Activated CD8-positive, alpha-beta memory T cell treated with anti-CD3 and anti-CD28 coated beads, Interleukin-2, amount 50 U/mL, for 48 hours (primary cell): Measurements from ENCODE around the gene CAMP.
"Not testable (repeated sequence)": the region's sequence is repeated elsewhere in the genome, so short reads cannot be mapped to it uniquely, and the experiment has no call there.

Experiments
- DNase-seq: peaks from one replicate; pipeline ENCODE4 v3.0.0-alpha.2; 2020

The CAMP gene

DNA sequence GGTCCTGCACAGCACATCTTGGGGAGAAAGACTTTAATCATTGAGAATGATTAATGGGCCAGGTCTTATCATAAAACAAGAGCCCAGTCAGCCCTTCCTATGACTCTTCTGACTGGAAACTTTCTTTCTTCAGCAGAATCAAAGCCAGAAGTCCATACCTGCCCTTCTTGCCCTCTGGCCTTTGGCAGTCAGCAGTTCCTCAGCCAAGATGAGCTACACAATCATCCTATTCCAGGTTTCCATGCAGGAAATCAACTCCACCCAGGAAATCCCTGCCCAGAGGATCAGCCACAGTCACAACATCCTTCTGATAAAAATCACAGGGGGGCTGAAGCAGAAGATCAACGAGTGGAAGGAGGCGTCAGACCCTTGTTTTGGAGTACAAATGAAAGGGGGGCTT lies 44.5 kb downstream of the CAMP start:
- no peak for DNase-seq

DNA sequence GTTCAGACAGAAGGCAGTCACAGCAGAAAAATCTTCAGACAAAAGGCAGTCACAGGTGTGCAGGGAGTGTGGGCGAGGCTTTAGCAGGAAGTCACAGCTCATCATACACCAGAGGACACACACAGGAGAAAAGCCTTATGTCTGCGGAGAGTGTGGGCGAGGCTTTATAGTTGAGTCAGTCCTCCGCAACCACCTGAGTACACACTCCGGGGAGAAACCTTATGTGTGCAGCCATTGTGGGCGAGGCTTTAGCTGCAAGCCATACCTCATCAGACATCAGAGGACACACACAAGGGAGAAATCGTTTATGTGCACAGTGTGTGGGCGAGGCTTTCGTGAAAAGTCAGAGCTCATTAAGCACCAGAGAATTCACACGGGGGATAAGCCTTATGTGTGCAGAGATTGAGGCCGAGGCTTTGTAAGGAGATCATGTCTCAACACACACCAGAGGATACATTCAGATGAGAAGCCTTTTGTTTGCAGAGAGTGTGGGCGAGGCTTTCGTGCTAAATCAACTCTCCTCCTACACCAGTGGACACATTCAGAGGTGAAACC lies 45.2 kb downstream of the CAMP start:
- DNase-seq = peak; percentile 86

DNA sequence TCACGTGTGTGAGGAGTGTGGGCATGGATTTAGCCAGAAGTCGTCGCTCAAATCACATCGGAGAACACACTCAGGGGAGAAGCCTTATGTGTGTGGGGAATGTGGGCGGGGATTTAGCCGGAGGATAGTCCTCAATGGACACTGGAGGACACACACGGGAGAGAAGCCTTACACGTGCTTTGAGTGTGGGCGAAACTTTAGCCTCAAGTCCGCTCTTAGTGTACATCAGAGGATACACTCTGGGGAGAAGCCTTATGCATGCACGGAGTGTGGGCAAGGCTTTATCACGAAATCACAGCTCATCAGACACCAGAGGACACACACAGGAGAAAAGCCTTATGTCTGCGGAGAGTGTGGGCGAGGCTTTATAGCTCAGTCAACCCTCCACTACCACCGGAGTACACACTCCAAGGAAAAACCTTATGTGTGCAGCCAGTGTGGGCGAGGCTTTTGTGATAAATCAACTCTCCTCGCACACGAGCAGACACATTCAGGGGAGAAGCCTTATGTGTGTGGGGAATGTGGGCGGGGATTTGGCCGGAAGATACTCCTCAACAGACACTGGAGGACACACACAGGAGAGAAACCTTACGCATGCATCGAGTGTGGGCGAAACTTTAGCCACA lies 45.8 kb downstream of the CAMP start:
- DNase-seq = peak; percentile 76

DNA sequence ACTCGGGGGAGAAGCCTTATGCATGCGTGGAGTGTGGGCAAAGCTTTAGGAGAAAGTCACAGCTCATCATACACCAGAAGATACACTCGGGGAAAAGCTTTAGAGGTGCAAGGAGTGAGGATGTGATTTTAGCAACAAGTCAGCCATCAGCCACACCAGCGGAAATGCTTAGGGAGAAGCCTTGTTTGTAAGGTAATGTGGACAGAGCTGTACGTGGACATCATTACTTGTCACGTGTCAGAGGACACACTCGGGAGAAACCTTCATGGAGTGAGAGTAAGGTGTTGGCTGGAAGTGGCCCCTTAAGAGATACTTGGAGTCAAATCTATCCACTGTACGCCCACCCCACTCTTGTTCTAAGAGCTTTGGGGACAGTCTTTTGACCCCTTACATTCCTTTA lies 46.3 kb downstream of the CAMP start:
- DNase-seq = peak; percentile 59

DNA sequence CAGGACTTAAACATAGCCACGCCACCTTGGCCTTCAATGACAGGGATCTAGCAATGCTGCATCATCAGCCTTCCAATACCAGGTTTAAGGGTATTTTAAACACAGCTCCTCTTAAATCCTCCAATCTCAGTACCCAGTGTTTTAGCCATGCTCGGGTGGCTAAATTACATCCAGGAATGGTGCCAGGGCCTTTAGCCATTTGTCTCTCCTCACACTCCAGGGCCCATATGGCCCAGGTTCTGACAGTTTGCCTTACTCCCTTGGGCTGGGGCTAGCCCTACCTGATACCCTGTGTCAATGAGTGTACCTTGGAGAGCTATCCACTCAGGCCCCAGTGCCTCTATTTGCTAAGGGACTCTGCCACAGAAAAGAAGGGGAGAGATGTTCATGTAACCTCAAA lies 47.0 kb downstream of the CAMP start:
- DNase-seq = no peak

DNA sequence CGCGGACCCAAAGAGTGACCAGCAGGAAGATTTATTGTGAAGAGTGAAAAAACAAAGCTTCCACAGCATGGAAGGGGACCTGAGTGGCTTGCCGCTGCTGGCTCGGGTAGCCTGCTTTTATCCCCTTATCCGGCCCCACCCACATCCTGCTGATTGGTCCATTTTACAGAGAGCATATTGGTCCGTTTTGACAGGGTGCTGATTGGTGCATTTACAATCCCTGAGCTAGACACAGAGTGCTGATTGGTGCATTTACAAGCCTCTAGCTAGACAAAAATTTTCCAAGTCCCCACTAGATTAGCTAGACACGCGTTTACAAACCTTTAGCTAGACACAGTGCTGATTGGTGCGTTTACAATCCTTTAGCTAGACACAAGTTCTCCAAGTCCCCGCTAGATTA lies 47.9 kb downstream of the CAMP start:
- not testable (repeated sequence) for DNase-seq

DNA sequence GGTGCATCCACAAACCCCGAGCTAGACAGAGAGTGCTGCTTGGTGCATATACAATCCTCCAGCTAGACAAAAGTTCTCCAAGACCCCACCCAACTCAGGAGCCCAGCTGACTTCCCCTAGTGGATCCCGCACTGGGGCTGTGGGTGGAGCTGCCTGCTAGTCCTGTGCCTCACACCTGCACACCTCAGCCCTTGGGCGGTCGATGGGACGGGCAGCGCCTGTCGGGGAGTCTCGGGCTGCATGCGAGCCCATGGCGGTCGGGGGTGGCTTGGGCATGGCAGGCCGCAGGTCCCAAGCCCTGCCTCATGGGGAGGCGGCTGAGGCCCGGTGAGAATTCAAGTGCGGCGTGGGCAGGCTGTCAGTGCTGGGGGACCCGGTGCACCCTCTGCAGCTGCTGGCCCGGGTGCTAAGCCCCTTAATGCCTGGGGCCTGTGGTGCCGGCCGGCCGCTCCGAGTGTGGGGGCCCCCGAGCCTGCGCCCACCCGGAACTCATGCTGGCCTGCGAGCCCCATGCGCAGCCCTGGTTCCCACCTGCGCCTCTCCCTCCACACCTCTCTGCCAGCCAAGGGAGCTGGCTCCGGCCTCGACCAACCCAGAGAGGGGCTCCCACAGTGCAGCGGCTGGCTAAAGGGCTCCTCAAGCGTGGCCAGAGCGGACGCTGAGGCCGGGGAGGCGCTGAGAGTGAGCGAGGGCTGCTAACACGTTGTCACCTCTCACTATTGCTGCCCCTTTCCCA lies 48.6 kb downstream of the CAMP start:
- no peak for DNase-seq

DNA sequence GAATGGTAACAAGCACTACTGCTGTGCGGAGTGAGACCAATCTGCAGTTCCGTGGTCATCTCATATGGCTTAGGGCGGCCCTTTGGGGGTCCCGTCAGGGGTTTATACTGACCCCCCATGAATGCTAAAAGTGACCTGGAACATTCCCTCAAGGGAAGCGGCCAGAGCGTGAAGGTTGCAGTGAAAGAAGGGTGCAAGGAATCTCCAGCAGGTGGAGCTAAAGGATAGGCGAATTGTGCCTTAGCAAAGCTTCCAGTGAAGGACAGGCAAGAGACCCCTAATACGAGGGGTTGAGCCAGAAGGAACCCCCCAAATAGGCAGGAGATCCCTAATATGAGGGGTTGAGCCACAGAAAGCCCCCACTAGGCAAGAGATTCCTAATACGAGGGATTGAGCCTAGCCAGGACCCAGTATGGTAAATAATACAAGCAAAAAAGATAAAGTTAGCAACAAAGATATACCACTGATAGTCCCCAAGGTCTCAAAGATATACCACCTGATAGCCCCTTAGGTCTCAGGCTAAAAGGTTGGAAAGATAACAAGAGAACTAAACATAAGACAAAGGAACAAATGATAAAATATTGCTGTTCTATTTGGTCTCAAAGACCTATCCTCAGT lies 50.4 kb downstream of the CAMP start:
- peak; percentile 71 for DNase-seq

DNA sequence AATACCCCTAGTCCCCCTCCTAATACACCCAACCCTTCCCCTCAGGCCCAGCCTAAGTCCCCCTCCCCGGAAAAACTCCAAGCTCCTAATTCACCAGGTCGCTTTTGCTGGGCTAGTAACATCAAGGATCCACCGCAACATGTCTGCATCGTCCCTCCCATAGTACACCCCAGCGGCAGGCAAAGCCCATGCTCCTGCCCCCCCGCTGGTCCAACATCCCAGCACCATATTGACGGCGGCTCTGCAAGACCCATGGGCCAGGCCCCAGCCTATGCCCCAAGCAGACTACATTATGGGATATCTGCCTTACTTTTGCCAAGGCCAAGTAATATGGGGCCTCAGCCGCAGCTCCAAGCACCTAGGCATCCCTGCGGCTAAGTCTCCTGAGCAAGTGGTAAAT lies 51.2 kb downstream of the CAMP start:
- no peak for DNase-seq
